HG02938 (cell line): ENCODE results near the gene TNS3.

Experiments
- ATAC-seq: cut with Tn5 transposase; IDR thresholded peaks from one replicate; pipeline ENCODE4 v1.9.1; 2021; ENCODE audit warnings: mild to moderate bottlenecking, moderate library complexity; ENCODE audit not compliant: unreplicated experiment

Gene TNS3

GRCh38 chr7:47249361-47249760 is 332.6 kb downstream of the TNS3 start:
- ATAC-seq = no peak

- ATAC-seq = no peak
Measured at GRCh38 chr7:47248797-47249196, 333.1 kb downstream of the TNS3 start.

- ATAC-seq = no peak
Measured at GRCh38 chr7:47247132-47247531, 334.8 kb downstream of the TNS3 start.

GRCh38 chr7:47244692-47245091 is 337.2 kb downstream of the TNS3 start:
- no peak for ATAC-seq

- no peak for ATAC-seq
Measured at GRCh38 chr7:47241112-47242065, 340.5 kb downstream of the TNS3 start.

DNA sequence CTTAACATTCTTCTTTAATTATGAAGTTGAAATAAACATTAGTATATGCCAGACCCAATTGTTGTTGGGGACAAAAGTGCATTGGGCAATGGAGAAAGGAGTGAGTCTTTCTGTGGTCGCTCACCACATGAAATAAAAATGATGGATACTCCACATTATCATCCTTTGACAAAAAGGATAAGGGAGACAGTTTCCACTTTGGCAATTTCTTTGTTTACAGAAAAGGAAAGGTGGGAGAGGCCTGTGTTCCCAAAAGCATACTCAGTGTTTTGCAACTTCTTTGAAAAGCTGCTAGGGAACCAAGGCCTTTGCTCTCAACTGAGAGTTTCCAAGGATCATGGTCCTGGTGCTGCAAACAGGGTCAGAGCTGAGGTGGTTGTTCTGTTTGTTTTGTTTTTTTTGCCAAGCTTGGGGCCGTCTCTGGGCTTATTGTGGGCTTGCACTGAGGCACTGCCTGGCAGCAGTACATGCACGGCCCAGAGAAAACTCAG is 341.9 kb downstream of the TNS3 start:
- ATAC-seq = no peak

- ATAC-seq = no peak
Measured at GRCh38 chr7:47239034-47239433, 342.9 kb downstream of the TNS3 start.

- ATAC-seq = no peak
Measured at GRCh38 chr7:47236480-47237129, 345.3 kb downstream of the TNS3 start.

DNA sequence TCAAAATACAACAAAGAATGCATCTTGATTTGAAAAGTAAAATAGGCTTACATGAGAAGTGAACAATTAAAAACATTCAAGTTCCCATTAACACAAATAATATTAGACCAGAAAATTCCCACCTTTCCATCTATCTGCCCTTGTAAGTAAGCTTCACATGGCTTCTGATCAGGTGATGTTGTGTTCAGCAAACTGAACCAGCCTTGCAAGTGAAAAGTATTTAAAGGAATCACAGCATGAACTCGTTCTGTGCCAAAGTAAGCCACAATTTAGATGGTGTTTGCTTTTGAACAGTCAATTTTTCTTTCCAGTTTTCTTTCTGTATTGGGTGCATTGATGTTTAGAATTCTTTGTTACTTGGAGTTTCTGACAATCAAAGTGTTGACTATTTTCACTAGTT is 347.9 kb downstream of the TNS3 start:
- no peak for ATAC-seq

DNA sequence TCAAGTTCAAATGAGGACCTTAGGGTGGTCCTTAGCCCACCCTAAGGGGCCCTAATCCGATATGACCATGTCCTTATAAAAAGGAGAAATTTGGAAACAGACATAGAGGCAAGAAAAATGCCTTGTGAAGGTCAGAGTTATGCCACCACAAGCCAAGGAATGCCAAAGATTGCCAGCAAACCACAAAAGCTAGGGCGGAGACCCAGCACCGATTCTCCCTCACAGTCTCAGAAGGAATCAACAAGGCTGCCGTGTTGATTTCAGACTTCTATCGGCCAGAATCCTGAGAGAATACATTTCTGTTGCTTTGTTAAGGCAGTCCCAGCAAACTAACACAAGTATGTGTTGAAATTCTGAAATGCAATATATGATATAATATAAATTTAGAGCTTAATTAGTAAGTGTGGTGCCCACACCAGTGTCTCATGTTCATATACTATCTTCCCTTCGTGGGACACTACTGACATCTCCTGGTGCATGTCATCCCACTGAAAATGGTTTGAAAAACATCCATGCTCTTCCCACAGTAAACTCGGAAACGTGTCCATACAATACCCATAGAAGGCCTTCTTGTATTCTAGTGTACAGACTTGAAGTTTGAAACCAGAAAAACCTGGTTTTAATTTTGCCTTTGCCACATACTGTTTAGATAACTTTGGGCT is 349.0 kb downstream of the TNS3 start:
- no peak for ATAC-seq

DNA sequence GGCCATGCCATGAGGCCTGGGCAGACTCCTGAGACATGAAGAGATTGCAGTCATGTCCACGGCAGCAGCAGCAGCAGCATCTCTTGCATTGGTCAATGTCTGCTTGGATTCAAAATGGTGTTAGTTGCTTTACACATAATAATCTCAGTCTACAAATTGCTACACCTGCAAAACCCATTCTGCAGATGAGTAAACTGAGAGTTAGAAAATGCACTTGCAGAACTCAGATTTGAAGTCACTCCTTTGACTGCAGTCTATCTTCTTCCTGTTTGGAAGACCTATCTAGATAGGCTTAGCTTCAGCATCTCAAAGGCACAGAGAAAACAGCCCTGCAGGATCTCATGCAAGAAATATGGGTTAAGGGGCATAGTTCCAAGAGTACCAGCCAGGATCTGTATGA is 350.3 kb downstream of the TNS3 start:
- ATAC-seq = no peak

- ATAC-seq = no peak
Measured at GRCh38 chr7:47231032-47231431, 350.9 kb downstream of the TNS3 start.

- no peak for ATAC-seq
Measured at GRCh38 chr7:47228386-47229014, 353.4 kb downstream of the TNS3 start.

- peak; percentile 72 for ATAC-seq
Measured at GRCh38 chr7:47227762-47228177, 354.1 kb downstream of the TNS3 start.

DNA sequence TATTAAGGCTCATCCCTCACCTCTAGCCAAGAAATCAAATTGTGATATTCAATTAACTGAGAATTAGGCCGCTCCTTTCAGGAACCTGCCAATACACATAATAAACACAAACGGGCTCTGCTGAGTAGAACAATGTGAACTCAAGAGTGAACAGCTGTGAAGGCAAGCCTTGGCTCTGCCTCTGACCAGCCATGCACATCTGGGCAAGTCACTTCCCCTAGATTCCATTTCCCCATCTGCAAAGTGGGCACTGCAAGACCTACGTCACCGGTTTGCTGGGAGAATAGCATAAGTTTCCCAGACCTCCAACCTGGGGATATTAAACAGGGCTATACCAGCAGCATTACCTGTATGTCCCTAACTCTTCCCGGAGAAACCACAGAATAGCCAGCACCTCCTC is 355.2 kb downstream of the TNS3 start:
- ATAC-seq = no peak

DNA sequence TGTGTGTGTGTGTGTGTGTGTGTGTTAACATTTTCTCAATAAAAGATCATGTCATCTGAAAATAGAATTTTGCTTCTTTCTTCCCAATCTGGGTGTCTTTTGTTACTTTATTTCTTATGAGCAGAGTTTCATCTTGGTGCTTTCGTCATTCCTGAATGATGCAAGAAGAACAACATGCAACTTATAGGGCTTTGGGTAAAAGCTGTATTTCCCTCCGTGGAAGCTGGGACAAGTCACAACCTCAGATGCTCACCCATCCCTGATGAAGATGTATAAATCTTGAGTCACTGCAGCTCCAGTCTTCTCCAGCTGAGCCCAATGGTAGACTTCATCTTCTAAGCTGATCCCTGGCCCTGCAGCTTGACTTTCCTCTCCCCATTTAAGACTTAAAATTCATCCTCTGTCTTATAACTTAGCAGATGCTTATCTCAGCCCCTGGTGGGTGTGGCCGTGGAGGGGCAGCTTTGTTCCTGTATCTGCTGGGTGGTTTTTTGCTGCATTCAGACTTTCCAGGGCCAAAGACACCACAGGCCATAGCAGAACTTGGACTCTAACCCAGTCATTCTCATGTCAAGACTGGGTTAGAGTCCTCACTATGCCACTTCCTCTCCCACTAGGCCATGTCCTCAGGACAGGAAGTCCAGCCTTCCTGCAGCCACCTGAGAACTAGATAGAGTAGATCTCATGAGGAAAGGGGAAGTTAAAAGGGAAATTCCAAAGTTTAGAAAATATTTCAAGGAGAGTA is 356.4 kb downstream of the TNS3 start:
- peak; percentile 28 for ATAC-seq
